Ishikawa (cell line): ENCODE results near the gene CCDC150.

Source experiments
- EGR1 ChIP-seq: IDR thresholded peaks from 2 replicates; pipeline ENCODE4 v1.6.1; 2012
- EP300 ChIP-seq: IDR thresholded peaks from 2 replicates; pipeline ENCODE4 v1.6.1; 2012; ENCODE audit warnings: borderline replicate concordance
- TAF1 ChIP-seq: IDR thresholded peaks from 2 replicates; pipeline ENCODE4 v1.6.1; 2012; ENCODE audit warnings: low read depth, mild to moderate bottlenecking
- TCF12 ChIP-seq: IDR thresholded peaks from 2 replicates; pipeline ENCODE4 v1.6.1; 2012; ENCODE audit warnings: low read depth
- TEAD4 ChIP-seq: IDR thresholded peaks from 2 replicates; pipeline ENCODE4 v1.6.1; 2012
- USF1 ChIP-seq: IDR thresholded peaks from 2 replicates; pipeline ENCODE4 v1.6.1; 2012
- YY1 ChIP-seq: IDR thresholded peaks from 2 replicates; pipeline ENCODE4 v1.6.1; 2012; ENCODE audit warnings: low read depth

DNA sequence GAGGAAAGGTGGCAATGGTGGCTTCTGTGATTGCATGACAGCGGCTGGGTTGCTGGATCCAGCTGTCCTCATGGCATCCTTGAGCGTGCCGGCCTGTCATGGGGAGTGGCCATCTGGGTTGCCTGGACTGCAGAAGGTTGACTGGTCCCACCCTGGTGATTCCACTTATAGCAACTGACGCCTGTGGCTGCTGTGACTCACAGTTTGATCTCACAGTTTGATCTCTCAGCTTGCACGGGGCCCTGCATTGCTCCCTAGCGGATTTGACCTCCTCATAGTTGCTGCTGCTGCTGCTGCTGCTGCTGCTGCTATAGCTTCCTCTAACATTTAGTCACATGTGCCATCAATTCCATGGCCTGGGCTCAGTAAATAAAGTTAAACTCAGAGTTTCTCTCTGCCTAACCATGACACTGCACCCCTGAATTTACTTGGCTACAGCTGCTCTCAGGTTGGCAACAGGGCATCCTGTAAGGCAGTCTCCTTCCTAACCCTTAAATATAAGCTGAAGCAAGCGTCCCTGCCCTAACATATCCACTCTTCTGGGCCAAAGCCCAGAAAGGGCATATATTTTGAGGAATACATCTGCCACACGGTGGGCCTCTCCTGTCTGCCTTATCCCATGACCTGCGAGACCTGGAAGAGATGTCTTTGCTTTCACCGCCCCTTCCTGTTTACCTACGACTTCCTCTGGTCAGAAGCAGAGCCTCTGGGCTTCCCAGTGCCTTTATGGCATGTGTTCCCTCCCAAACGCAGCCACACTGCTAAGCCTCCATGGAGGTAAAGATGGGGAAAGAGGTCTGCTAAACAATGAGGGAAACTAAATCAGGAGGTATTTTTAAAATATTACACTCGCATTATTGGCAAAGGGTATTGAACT lies 37.8 kb upstream of the CCDC150 start:
- no peak for TF ChIP-seq TEAD4
- no peak for TF ChIP-seq EGR1
- TF ChIP-seq EP300, result no peak
- no peak for TF ChIP-seq USF1
- no peak for TF ChIP-seq TCF12
- no peak for TF ChIP-seq TAF1
- TF ChIP-seq YY1, result no peak
